Endodermal cell (in vitro differentiated cells): ENCODE measurements around the gene MGAT3. TPM values are rescaled to one million over a fixed set of nuclear protein-coding genes. Genes with fewer than 3 reads are reported as not detected.

Experiments
- DNase-seq: peaks from one replicate; pipeline ENCODE4 v3.0.0-alpha.2; 2017
- H3K27ac ChIP-seq: 2 replicates; pipeline ENCODE4 v1.5.1; 2013; ENCODE audit warnings: mild to moderate bottlenecking, low read depth, low read length, moderate library complexity
- H3K27me3 ChIP-seq: 2 replicates; pipeline ENCODE4 v1.6.1; 2013; ENCODE audit warnings: mild to moderate bottlenecking, low read length, moderate library complexity; ENCODE audit not compliant: insufficient read depth, control insufficient read depth, poor library complexity, severe bottlenecking
- H3K36me3 ChIP-seq: 2 replicates; pipeline ENCODE4 v1.7.0; 2013; ENCODE audit warnings: mild to moderate bottlenecking, low read length, moderate library complexity; ENCODE audit not compliant: control insufficient read depth, insufficient read depth
- H3K4me1 ChIP-seq: one replicate; pipeline ENCODE4 v1.7.0; 2013; ENCODE audit warnings: low read length; ENCODE audit not compliant: control insufficient read depth, insufficient read depth
- H3K4me3 ChIP-seq: 2 replicates; pipeline ENCODE4 v1.5.1; 2013; ENCODE audit warnings: mild to moderate bottlenecking, low read length, moderate library complexity
- H3K9ac ChIP-seq: 2 replicates; pipeline ENCODE4 v1.6.1; 2013; ENCODE audit warnings: mild to moderate bottlenecking, low read length, moderate library complexity; ENCODE audit not compliant: poor library complexity, severe bottlenecking; ENCODE audit errors: extremely low read depth
- H3K9me3 ChIP-seq: 2 replicates; pipeline ENCODE4 v1.6.1; 2013; ENCODE audit warnings: mild to moderate bottlenecking, low read length, moderate library complexity; ENCODE audit not compliant: control insufficient read depth
- H3K27ac Mint-ChIP-seq: 2 replicates; pipeline ENCODE4 v1.8.0; 2020; ENCODE audit warnings: mixed read lengths
- H3K27me3 Mint-ChIP-seq: 2 replicates; pipeline ENCODE4 v1.8.0; 2021; ENCODE audit warnings: mild to moderate bottlenecking, mixed read lengths; ENCODE audit not compliant: insufficient read depth
- H3K36me3 Mint-ChIP-seq: 2 replicates; pipeline ENCODE4 v1.8.0; 2020; ENCODE audit warnings: low read depth, mixed read lengths
- H3K4me1 Mint-ChIP-seq: 2 replicates; pipeline ENCODE4 v1.8.0; 2020; ENCODE audit warnings: mixed read lengths
- H3K4me3 Mint-ChIP-seq: 2 replicates; pipeline ENCODE4 v1.8.0; 2020; ENCODE audit warnings: mild to moderate bottlenecking, moderate library complexity, mixed read lengths
- H3K9me3 Mint-ChIP-seq: 2 replicates; pipeline ENCODE4 v1.8.0; 2020; ENCODE audit warnings: mild to moderate bottlenecking, mixed read lengths
- CTCF ChIP-seq: fragments of 200-600 bp; sonication (generic); conservative IDR thresholded peaks from 2 replicates; pipeline ENCODE4 v1.5.0; 2021; ENCODE audit warnings: antibody characterized with exemption, mild to moderate bottlenecking
- WGBS, 2 experiments: methylation state at CpG; one replicate each; pipeline versions ENCODE4 v1.1.5 to v1.1.7; 2013; ENCODE audit warnings: missing lambda C conversion rate in 2 of 2, mixed read lengths in 1 of 2; ENCODE audit not compliant: insufficient coverage in 1 of 2, insufficient read length in 1 of 2; 5-methylcytosine and 5-hydroxymethylcytosine counted together
- total RNA-seq, 2 donors: library from RNA; stranded (reverse); fragmentation: NEBNext Ultra II Directional in 1 of 2; extraction: Animal tissue kit (Norgen Biotek cat#: 25700) in 1 of 2; gene quantifications; 2 replicates in 1 of 2; 3 replicates in 1 of 2; pipeline ENCODE4 v1.2.1, GENCODE V29; 2021

Gene MGAT3
- total RNA-seq, 2 donors from 2014 or later: 9.0 to 16.7 TPM

DNA sequence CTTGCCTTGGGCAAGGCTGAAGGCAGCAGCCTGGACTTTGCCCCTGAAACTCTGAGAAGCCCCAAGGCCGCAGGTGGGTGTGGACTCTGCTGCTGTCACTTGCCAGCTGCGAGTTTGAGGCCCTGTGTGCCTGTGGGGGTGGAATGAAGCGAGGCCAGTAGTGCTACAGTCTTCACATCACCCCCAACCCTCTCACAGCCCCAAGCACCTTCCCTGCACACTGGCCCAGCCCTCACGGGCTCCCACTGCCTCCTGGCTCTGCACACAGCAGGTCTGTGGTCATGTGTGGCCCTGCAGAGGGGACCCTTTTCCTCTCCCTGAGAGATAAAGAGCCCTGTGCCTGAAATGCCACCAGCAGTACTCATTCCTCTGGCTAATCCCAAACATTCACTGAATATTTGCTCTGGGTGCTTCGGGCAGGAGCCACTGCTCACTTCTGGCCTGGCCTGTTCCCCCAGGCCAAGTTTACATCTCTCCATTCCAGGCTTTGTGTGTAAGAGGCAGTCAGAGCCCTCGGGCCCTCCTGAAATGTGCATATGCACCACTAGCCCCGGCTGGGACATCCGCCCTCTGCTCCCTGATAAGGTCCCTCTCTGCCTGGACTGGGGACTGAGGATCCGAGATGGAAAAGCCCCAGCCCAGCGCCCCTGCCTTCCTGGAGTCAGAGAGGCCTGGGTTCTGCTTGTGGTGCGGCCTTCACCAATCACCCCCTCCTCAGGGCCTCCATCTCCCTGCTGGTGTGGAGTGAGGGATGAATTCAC lies 17.7 kb downstream of the MGAT3 start:
- H3K9me3 ChIP-seq: no peaks in the 10 kb centered on the region
- H3K9ac ChIP-seq: no peak overlapping the region
- H3K27ac ChIP-seq: no peak overlapping the region
- H3K4me1 ChIP-seq: peaks cover 42% of the 10 kb centered on the region
- no peak for TF ChIP-seq CTCF
- Mint-ChIP-seq H3K36me3 (no peaks in the 10 kb centered on the region), H3K4me1 (peaks cover 35% of the 10 kb centered on the region), H3K27ac (no peak overlapping the region), H3K27me3 (no peaks in the 10 kb centered on the region), H3K9me3 (no peaks in the 10 kb centered on the region), H3K4me3 (no peak overlapping the region)
- H3K4me3 ChIP-seq: no peak overlapping the region
- H3K27me3 ChIP-seq: no peaks in the 10 kb centered on the region
- no peaks in the 10 kb centered on the region for H3K36me3 ChIP-seq
- 68 to 80% methylated on average over 1 to 10 of the region's 11 CpGs for WGBS, 2 experiments
- peak; percentile 76 for DNase-seq

- peaks cover 36% of the 10 kb centered on the region for H3K4me1 ChIP-seq
- no peak overlapping the region for H3K27ac Mint-ChIP-seq
- no peak for DNase-seq
- H3K36me3 Mint-ChIP-seq: no peaks in the 10 kb centered on the region
- H3K36me3 ChIP-seq: no peaks in the 10 kb centered on the region
- no peaks in the 10 kb centered on the region for H3K27me3 Mint-ChIP-seq
- 84 to 89% methylated on average over 6 to 9 of the region's 9 CpGs for WGBS, 2 experiments
- no peak overlapping the region for H3K9ac ChIP-seq
- H3K9me3 ChIP-seq: no peaks in the 10 kb centered on the region
- peak overlapping the region; percentile 18 for H3K27ac ChIP-seq
- no peaks in the 10 kb centered on the region for H3K27me3 ChIP-seq
- H3K4me3 Mint-ChIP-seq: no peak overlapping the region
- peaks cover 30% of the 10 kb centered on the region for H3K4me1 Mint-ChIP-seq
- no peak for TF ChIP-seq CTCF
- no peaks in the 10 kb centered on the region for H3K9me3 Mint-ChIP-seq
- H3K4me3 ChIP-seq: no peak overlapping the region
Observed at GRCh38 chr22:39475337-39475736, 18.5 kb downstream of the MGAT3 start.

- Mint-ChIP-seq H3K36me3 (no peaks in the 10 kb centered on the region), H3K27ac (no peak overlapping the region), H3K4me1 (peaks cover 25% of the 10 kb centered on the region), H3K4me3 (no peak overlapping the region), H3K9me3 (no peaks in the 10 kb centered on the region), H3K27me3 (no peaks in the 10 kb centered on the region)
- no peak overlapping the region for H3K9ac ChIP-seq
- peaks cover 31% of the 10 kb centered on the region for H3K4me1 ChIP-seq
- H3K27me3 ChIP-seq: no peaks in the 10 kb centered on the region
- no peaks in the 10 kb centered on the region for H3K9me3 ChIP-seq
- H3K27ac ChIP-seq: peak overlapping the region; percentile 18
- WGBS, 2 experiments: 75 to 80% methylated on average over 2 to 3 of the region's 3 CpGs
- H3K4me3 ChIP-seq: no peak overlapping the region
- DNase-seq: no peak
- TF ChIP-seq CTCF: no peak
- H3K36me3 ChIP-seq: no peaks in the 10 kb centered on the region
Observed at GRCh38 chr22:39475902-39476301, 19.1 kb downstream of the MGAT3 start.
